HAP-1 (cell line): Measurements from ENCODE around the gene AKAP6.

Source experiments
- DNase-seq, 2 experiments: peaks; one replicate each; pipeline ENCODE4 v3.0.0-alpha.2; 2016 to 2020; ENCODE audit warnings: low spot score in 2 of 2
- H3K27me3 ChIP-seq: fragments of 250-450 bp; sonication (Bioruptor Pico); 2 replicates; pipeline ENCODE4 v1.5.1; 2020; ENCODE audit warnings: low read depth, mild to moderate bottlenecking, moderate library complexity
- H3K36me3 ChIP-seq: fragments of 250-450 bp; sonication (Bioruptor Pico); replicated peaks from 2 replicates; pipeline ENCODE4 v1.5.1; 2020; ENCODE audit warnings: mild to moderate bottlenecking
- H3K4me1 ChIP-seq: fragments of 250-450 bp; sonication (Bioruptor Pico); 2 replicates; pipeline ENCODE4 v1.5.1; 2020; ENCODE audit warnings: mild to moderate bottlenecking
- H3K4me3 ChIP-seq: fragments of 250-450 bp; sonication (Bioruptor Pico); 2 replicates; pipeline ENCODE4 v1.5.1; 2020; ENCODE audit warnings: mild to moderate bottlenecking, moderate library complexity
- H3K9me3 ChIP-seq: fragments of 250-450 bp; sonication (Bioruptor Pico); 2 replicates; pipeline ENCODE4 v1.5.1; 2020; ENCODE audit warnings: mild to moderate bottlenecking, moderate library complexity
- in situ Hi-C: fragments of 300-500 bp; cut with MboI; formaldehyde crosslinking; loops from 3 replicates; pipeline ENCODE4 v1.14.3; 2020; ENCODE audit warnings: low sequenced_read_pairs, inconsistent platforms, mixed read lengths

The AKAP6 gene

GRCh38 chr14:32414808-32415255 lies 85.7 kb downstream of the AKAP6 start:
- no peaks in the 10 kb centered on the region for H3K36me3 ChIP-seq
- no peaks in the 10 kb centered on the region for H3K9me3 ChIP-seq
- no peaks in the 10 kb centered on the region for H3K27me3 ChIP-seq
- H3K4me1 ChIP-seq = peaks cover 28% of the 10 kb centered on the region
- H3K4me3 ChIP-seq = no peak overlapping the region
- no peak for DNase-seq
- in situ Hi-C loops = no loop called here

- in situ Hi-C loops = no loop called here
- Histone ChIP-seq H3K27me3 (no peaks in the 10 kb centered on the region), H3K4me3 (no peak overlapping the region), H3K9me3 (no peaks in the 10 kb centered on the region), H3K36me3 (no peaks in the 10 kb centered on the region), H3K4me1 (peaks cover 28% of the 10 kb centered on the region)
- peak; percentile 42 to 63 for DNase-seq
These were observed 89.0 kb downstream of the AKAP6 start for GRCh38 chr14:32417956-32418552.

- Histone ChIP-seq H3K27me3 (no peaks in the 10 kb centered on the region), H3K4me1 (peaks cover 25% of the 10 kb centered on the region), H3K9me3 (no peaks in the 10 kb centered on the region; the same call in 1 of the 2 replicates), H3K4me3 (no peak overlapping the region), H3K36me3 (no peaks in the 10 kb centered on the region)
- in situ Hi-C loops = no loop called here
- no peak for DNase-seq
These were observed 90.3 kb downstream of the AKAP6 start for GRCh38 chr14:32419429-32419828.

GRCh38 chr14:32421781-32422180 lies 92.7 kb downstream of the AKAP6 start:
- peaks cover 18% of the 10 kb centered on the region for H3K4me1 ChIP-seq
- in situ Hi-C loops = no loop called here

GRCh38 chr14:32422440-32422839 lies 93.3 kb downstream of the AKAP6 start:
- Histone ChIP-seq H3K27me3 (no peaks in the 10 kb centered on the region), H3K36me3 (no peaks in the 10 kb centered on the region), H3K4me3 (no peak overlapping the region), H3K9me3 (no peaks in the 10 kb centered on the region; the same call in 1 of the 2 replicates), H3K4me1 (peaks cover 21% of the 10 kb centered on the region)
- in situ Hi-C loops = no loop called here
- DNase-seq = no peak

More at GRCh38 chr14:32421781-32422180, 92.7 kb downstream of the AKAP6 start:
- no peaks in the 10 kb centered on the region; the same call in 1 of the 2 replicates for H3K9me3 ChIP-seq
- no peak overlapping the region for H3K4me3 ChIP-seq
- H3K27me3 ChIP-seq = no peaks in the 10 kb centered on the region
- H3K36me3 ChIP-seq = no peaks in the 10 kb centered on the region
- DNase-seq = no peak

GRCh38 chr14:32426028-32426427 lies 96.9 kb downstream of the AKAP6 start:
- no peaks in the 10 kb centered on the region; the same call in 1 of the 2 replicates for H3K9me3 ChIP-seq
- H3K27me3 ChIP-seq = no peaks in the 10 kb centered on the region
- H3K36me3 ChIP-seq = no peaks in the 10 kb centered on the region
- in situ Hi-C loops = no loop called here
- no peak for DNase-seq
- no peak overlapping the region for H3K4me3 ChIP-seq
- H3K4me1 ChIP-seq = peaks cover 28% of the 10 kb centered on the region

- in situ Hi-C loops = no loop called here
- H3K9me3 ChIP-seq = no peaks in the 10 kb centered on the region; the same call in 1 of the 2 replicates
- peaks cover 28% of the 10 kb centered on the region for H3K4me1 ChIP-seq
- DNase-seq = peak; percentile 62 to 68
- H3K4me3 ChIP-seq = no peak overlapping the region
- H3K27me3 ChIP-seq = no peaks in the 10 kb centered on the region
- H3K36me3 ChIP-seq = no peaks in the 10 kb centered on the region
These were observed 97.7 kb downstream of the AKAP6 start for GRCh38 chr14:32426586-32427388.

- Histone ChIP-seq H3K4me1 (peaks cover 28% of the 10 kb centered on the region), H3K4me3 (no peak overlapping the region), H3K36me3 (no peaks in the 10 kb centered on the region), H3K9me3 (no peaks in the 10 kb centered on the region; the same call in 1 of the 2 replicates), H3K27me3 (no peaks in the 10 kb centered on the region)
- in situ Hi-C loops = no loop called here
- peak in 1 of 2 experiments; percentile 33 for DNase-seq
These were observed 98.8 kb downstream of the AKAP6 start for GRCh38 chr14:32427726-32428528.

- DNase-seq = no peak
- Histone ChIP-seq H3K36me3 (no peaks in the 10 kb centered on the region), H3K27me3 (no peaks in the 10 kb centered on the region), H3K4me3 (no peak overlapping the region), H3K4me1 (peaks cover 29% of the 10 kb centered on the region), H3K9me3 (no peaks in the 10 kb centered on the region; the same call in 1 of the 2 replicates)
- in situ Hi-C loops = no loop called here
These were observed 99.8 kb downstream of the AKAP6 start for GRCh38 chr14:32428875-32429274.

- in situ Hi-C loops = no loop called here
- no peaks in the 10 kb centered on the region for H3K27me3 ChIP-seq
- H3K4me1 ChIP-seq = peaks cover 37% of the 10 kb centered on the region
- H3K36me3 ChIP-seq = no peaks in the 10 kb centered on the region
- no peak overlapping the region for H3K4me3 ChIP-seq
- no peaks in the 10 kb centered on the region for H3K9me3 ChIP-seq
- DNase-seq = no peak
These were observed 101.2 kb downstream of the AKAP6 start for GRCh38 chr14:32430326-32430725.

- H3K36me3 ChIP-seq = no peaks in the 10 kb centered on the region
- DNase-seq = no peak
- peaks cover 22% of the 10 kb centered on the region for H3K4me1 ChIP-seq
- H3K27me3 ChIP-seq = no peaks in the 10 kb centered on the region
- no peak overlapping the region for H3K4me3 ChIP-seq
- in situ Hi-C loops = no loop called here
- H3K9me3 ChIP-seq = no peaks in the 10 kb centered on the region
These were observed 103.9 kb downstream of the AKAP6 start for GRCh38 chr14:32432813-32433538.

- Histone ChIP-seq H3K27me3 (no peaks in the 10 kb centered on the region), H3K4me1 (peaks cover 10% of the 10 kb centered on the region; the same call in 1 of the 2 replicates), H3K4me3 (no peak overlapping the region), H3K9me3 (no peaks in the 10 kb centered on the region), H3K36me3 (no peaks in the 10 kb centered on the region)
- in situ Hi-C loops = no loop called here
- peak in 1 of 2 experiments; percentile 27 for DNase-seq
These were observed 105.1 kb downstream of the AKAP6 start for GRCh38 chr14:32434180-32434579.

- in situ Hi-C loops = no loop called here
- Histone ChIP-seq H3K27me3 (no peaks in the 10 kb centered on the region), H3K9me3 (no peaks in the 10 kb centered on the region), H3K4me1 (peaks cover 9% of the 10 kb centered on the region; the same call in 1 of the 2 replicates), H3K36me3 (no peaks in the 10 kb centered on the region), H3K4me3 (no peak overlapping the region)
- DNase-seq = no peak
These were observed 105.8 kb downstream of the AKAP6 start for GRCh38 chr14:32434880-32435279.
